OCI-LY1 (cell line): Measurements from ENCODE around the gene OR5AU1.

Experiments used
- H2AFZ ChIP-seq: fragments of 200-600 bp; sonication (generic), shearing (Covaris generic); 2 replicates; pipeline ENCODE4 v1.6.0; 2014; ENCODE audit warnings: antibody characterized with exemption, mild to moderate bottlenecking, low read length
- H3F3A ChIP-seq: fragments of 200-600 bp; sonication (generic), shearing (Covaris generic); 2 replicates; pipeline ENCODE4 v1.6.0; 2014; ENCODE audit warnings: mild to moderate bottlenecking, antibody characterized with exemption, low read length, moderate library complexity; ENCODE audit not compliant: insufficient read depth
- H3K27ac ChIP-seq: fragments of 200-600 bp; sonication (generic); 2 replicates; pipeline ENCODE4 v1.5.1; 2014; ENCODE audit warnings: low read length, mixed run types, mild to moderate bottlenecking, low read depth; ENCODE audit not compliant: poor library complexity, severe bottlenecking
- H3K27me3 ChIP-seq: fragments of 200-600 bp; sonication (generic); 2 replicates; pipeline ENCODE4 v1.6.0; 2014; ENCODE audit warnings: antibody characterized with exemption, mild to moderate bottlenecking, low read length, moderate library complexity; ENCODE audit not compliant: insufficient read depth
- H3K36me3 ChIP-seq: fragments of 200-600 bp; sonication (generic); 2 replicates; pipeline ENCODE4 v1.6.1; 2014; ENCODE audit warnings: mild to moderate bottlenecking, antibody characterized with exemption, low read length, moderate library complexity, mixed read lengths; ENCODE audit not compliant: insufficient read depth
- H3K4me1 ChIP-seq: fragments of 200-600 bp; sonication (generic); 2 replicates; pipeline ENCODE4 v1.5.1; 2014; ENCODE audit warnings: mild to moderate bottlenecking, low read length, moderate library complexity; ENCODE audit not compliant: insufficient read depth, severe bottlenecking
- H3K4me2 ChIP-seq: fragments of 200-600 bp; sonication (generic), shearing (Covaris generic); 2 replicates; pipeline ENCODE4 v1.6.1; 2014; ENCODE audit warnings: low read length
- H3K4me3 ChIP-seq: fragments of 200-600 bp; sonication (generic); 2 replicates; pipeline ENCODE4 v1.5.1; 2014; ENCODE audit warnings: low read length, low read depth, mild to moderate bottlenecking, mixed read lengths; ENCODE audit not compliant: poor library complexity, severe bottlenecking
- H3K79me2 ChIP-seq: fragments of 200-600 bp; shearing (Covaris generic); 2 replicates; pipeline ENCODE4 v1.6.1; 2016; ENCODE audit warnings: mixed run types, low read length, mixed read lengths; ENCODE audit not compliant: insufficient read depth
- H3K9ac ChIP-seq: fragments of 200-600 bp; sonication (generic), shearing (Covaris generic); 2 replicates; pipeline ENCODE4 v1.6.1; 2014; ENCODE audit warnings: mild to moderate bottlenecking, low read length, mixed read lengths
- H3K9me2 ChIP-seq: fragments of 200-600 bp; sonication (generic), shearing (Covaris generic); 2 replicates; pipeline ENCODE4 v1.6.1; 2014; ENCODE audit warnings: low read depth, mild to moderate bottlenecking, low read length, mixed read lengths
- H3K9me3 ChIP-seq: fragments of 200-600 bp; shearing (Covaris generic); 2 replicates; pipeline ENCODE4 v1.6.1; 2014; ENCODE audit warnings: low read length, mixed read lengths
- H4K20me1 ChIP-seq: fragments of 200-600 bp; sonication (generic), shearing (Covaris generic); 2 replicates; pipeline ENCODE4 v1.6.0; 2016; ENCODE audit warnings: mild to moderate bottlenecking, low read length; ENCODE audit not compliant: insufficient read depth
- CTCF ChIP-seq: fragments of 200-600 bp; sonication (generic), shearing (Covaris generic); IDR thresholded peaks from 2 replicates; pipeline ENCODE4 v1.5.1; 2017; ENCODE audit warnings: mild to moderate bottlenecking, antibody characterized with exemption, low read length, moderate library complexity, mixed read lengths
- EZH2 ChIP-seq: fragments of 200-600 bp; sonication (generic), shearing (Covaris generic); IDR thresholded peaks from 2 replicates; pipeline ENCODE4 v1.8.0; 2017; ENCODE audit warnings: borderline replicate concordance, mixed run types, mild to moderate bottlenecking, antibody characterized with exemption, low read length, moderate library complexity, mixed read lengths

The OR5AU1 gene

GRCh38 chr14:21145437-21145836 lies 10.4 kb downstream of the OR5AU1 start:
- Histone ChIP-seq H2AFZ (no peak overlapping the region), H3K27ac (no peak overlapping the region), H4K20me1 (no peaks in the 10 kb centered on the region), H3K36me3 (no peaks in the 10 kb centered on the region), H3K9me2 (no peaks in the 10 kb centered on the region), H3K79me2 (no peaks in the 10 kb centered on the region), H3K9me3 (0 out of 2 replicates have a peak, but pooled peaks cover 3% of the 10 kb centered on the region), H3K4me1 (no peaks in the 10 kb centered on the region), H3K4me3 (no peak overlapping the region), H3K4me2 (no peak overlapping the region), H3F3A (no peaks in the 10 kb centered on the region), H3K27me3 (no peaks in the 10 kb centered on the region), H3K9ac (no peak overlapping the region)
- TF ChIP-seq EZH2: no peak
- no peak for TF ChIP-seq CTCF

DNA sequence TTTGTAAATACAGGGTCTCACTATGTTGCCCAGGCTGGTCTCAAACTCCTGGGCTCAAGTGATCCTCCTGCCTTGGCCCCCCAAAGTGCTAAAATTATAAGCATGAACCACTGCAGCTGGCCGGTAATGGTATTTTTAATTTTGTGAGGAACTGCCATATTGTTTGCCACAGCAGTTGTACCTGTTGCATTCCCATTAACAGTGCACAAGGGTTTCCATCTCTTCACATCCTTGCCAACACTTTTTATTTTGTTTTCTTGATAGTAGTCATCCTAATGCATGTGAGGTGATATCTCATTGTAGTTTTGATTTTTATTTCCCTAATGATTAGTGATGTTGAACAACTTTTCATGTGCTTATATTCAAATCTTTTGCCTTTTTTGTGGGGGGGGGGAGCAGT lies 13.5 kb downstream of the OR5AU1 start:
- Histone ChIP-seq H3K9me3 (0 out of 2 replicates have a peak, but pooled peaks cover 3% of the 10 kb centered on the region), H3F3A (no peaks in the 10 kb centered on the region), H3K9me2 (no peaks in the 10 kb centered on the region), H4K20me1 (no peaks in the 10 kb centered on the region), H3K4me2 (no peak overlapping the region), H3K4me1 (no peaks in the 10 kb centered on the region), H3K36me3 (no peaks in the 10 kb centered on the region), H3K9ac (no peak overlapping the region), H3K4me3 (no peak overlapping the region), H3K27me3 (no peaks in the 10 kb centered on the region), H3K27ac (no peak overlapping the region), H3K79me2 (no peaks in the 10 kb centered on the region), H2AFZ (no peak overlapping the region)
- TF ChIP-seq CTCF (no peak), EZH2 (no peak)

- Histone ChIP-seq H3K36me3 (no peaks in the 10 kb centered on the region), H3K9me2 (no peaks in the 10 kb centered on the region), H4K20me1 (no peaks in the 10 kb centered on the region), H3K27me3 (no peaks in the 10 kb centered on the region), H3K9me3 (no peaks in the 10 kb centered on the region), H3K4me3 (no peak overlapping the region), H2AFZ (no peak overlapping the region), H3K4me1 (no peaks in the 10 kb centered on the region), H3K79me2 (no peaks in the 10 kb centered on the region), H3F3A (no peaks in the 10 kb centered on the region), H3K27ac (no peak overlapping the region), H3K9ac (no peak overlapping the region), H3K4me2 (no peak overlapping the region)
- TF ChIP-seq EZH2 (no peak), CTCF (peak; percentile 63)
Observed at GRCh38 chr14:21136024-21136423, 19.8 kb downstream of the OR5AU1 start.
